GM12878 (cell line): ENCODE measurements around the gene PDE6D. TPM values are rescaled to one million over a fixed set of nuclear protein-coding genes. Genes with fewer than 3 reads are reported as not detected.
A peak's percentile ranks its signal among the peaks of the same experiment; 100 is the strongest.

Experiments used
- BACH1 ChIP-seq: fragments of 450-650 bp; IDR thresholded peaks from 2 replicates; pipeline ENCODE4 v1.6.1; 2017; ENCODE audit warnings: mild to moderate bottlenecking, borderline replicate concordance
- EZH2 ChIP-seq: IDR thresholded peaks from 2 replicates; pipeline ENCODE4 v1.6.1; 2012; ENCODE audit warnings: low read depth, mild to moderate bottlenecking, control low read depth, inconsistent platforms, low read length, borderline replicate concordance; ENCODE audit not compliant: control insufficient read depth
- HSF1 ChIP-seq: fragments of 150-350 bp; IDR thresholded peaks from 2 replicates; pipeline ENCODE4 v1.6.1; 2014; ENCODE audit warnings: mild to moderate bottlenecking, low read depth, low read length
- MAX ChIP-seq: IDR thresholded peaks from 2 replicates; pipeline ENCODE4 v1.6.1; 2012; ENCODE audit warnings: low read depth, low read length, improper control_type of control experiment
- MXI1 ChIP-seq: fragments of 150-350 bp; IDR thresholded peaks from 2 replicates; pipeline ENCODE4 v1.6.1; 2011; ENCODE audit warnings: low read depth, mild to moderate bottlenecking, inconsistent platforms, low read length, improper control_type of control experiment
- NKRF ChIP-seq: fragments of 450-650 bp; conservative IDR thresholded peaks from 2 replicates; pipeline ENCODE4 v1.6.1; 2017; ENCODE audit warnings: mild to moderate bottlenecking, moderate library complexity
- NR2C2 ChIP-seq: IDR thresholded peaks from 2 replicates; pipeline ENCODE4 v1.6.1; 2011; ENCODE audit warnings: borderline replicate concordance, low read depth; ENCODE audit not compliant: control insufficient read depth, insufficient read length
- PAX5 ChIP-seq: IDR thresholded peaks from 2 replicates; pipeline ENCODE4 v1.6.1; 2011; ENCODE audit warnings: low read depth, low read length, borderline replicate concordance
- RAD21 ChIP-seq: IDR thresholded peaks from 2 replicates; pipeline ENCODE4 v1.6.1; 2011; ENCODE audit warnings: mild to moderate bottlenecking, low read depth, low read length, moderate library complexity; ENCODE audit not compliant: insufficient read depth
- RAD51 ChIP-seq: fragments of 450-650 bp; IDR thresholded peaks from 2 replicates; pipeline ENCODE4 v1.6.1; 2016; ENCODE audit warnings: moderate library complexity, mild to moderate bottlenecking, inconsistent platforms
- RCOR1 ChIP-seq: conservative IDR thresholded peaks from 2 replicates; pipeline ENCODE4 v1.6.1; 2012; ENCODE audit warnings: low read depth, low read length, improper control_type of control experiment
- SP1 ChIP-seq: IDR thresholded peaks from one replicate; pipeline ENCODE4 v1.6.1; 2011; ENCODE audit warnings: low read depth, low read length
- SREBF2 ChIP-seq: IDR thresholded peaks from 2 replicates; pipeline ENCODE4 v1.6.1; 2012; ENCODE audit warnings: mild to moderate bottlenecking, low read length
- USF1 ChIP-seq: IDR thresholded peaks from 2 replicates; pipeline ENCODE4 v1.6.1; 2011; ENCODE audit warnings: borderline replicate concordance, low read depth, mild to moderate bottlenecking, moderate library complexity, mixed read lengths, low read length; ENCODE audit not compliant: insufficient read depth; ENCODE audit errors: extremely low read length
- USF2 ChIP-seq: IDR thresholded peaks from 2 replicates; pipeline ENCODE4 v1.6.1; 2011; ENCODE audit warnings: low read depth, low read length, improper control_type of control experiment, borderline replicate concordance
- WRNIP1 ChIP-seq: IDR thresholded peaks from 2 replicates; pipeline ENCODE4 v1.6.1; 2011; ENCODE audit warnings: low read depth, low read length, improper control_type of control experiment, borderline replicate concordance
- YBX1 ChIP-seq: fragments of 450-650 bp; IDR thresholded peaks from 2 replicates; pipeline ENCODE4 v1.6.1; 2016; ENCODE audit warnings: antibody characterized with exemption
- ZNF687 ChIP-seq: fragments of 450-650 bp; IDR thresholded peaks from 2 replicates; pipeline ENCODE4 v1.6.1; 2017; ENCODE audit warnings: mild to moderate bottlenecking, moderate library complexity
- polyA plus RNA-seq, 11 experiments: library from polyadenylated mRNA; depleted of rRNA in 4 of 11; unstranded in 6 of 11; stranded (reverse) in 5 of 11; fragments of >200 nt; fragmentation: Nextera tagmentation in 4 of 11; fragmentation: Illumina TruSeq in 1 of 11; extraction: Ambion mirVana in 4 of 11; extraction: Trizol in 1 of 11; gene quantifications; 1 replicate in 1 of 11; 2 replicates in 10 of 11; pipeline versions ENCODE4 v1.2.1 to v1.2.3, GENCODE V29; 2011 to 2016; ENCODE audit warnings: inconsistent platforms in 2 of 11, missing spikeins in 2 of 11, low read depth in 1 of 11
- total RNA-seq, 4 experiments: library from RNA; depleted of rRNA in 3 of 4; stranded (reverse); fragments of >200 nt in 3 of 4; fragmentation: Illumina TruSeq in 1 of 4; extraction: Trizol in 1 of 4; gene quantifications; 2 replicates each; pipeline versions ENCODE4 v1.2.1 to v1.2.3, GENCODE V29; 2013 to 2021

The PDE6D gene
- total and polyA plus RNA-seq, 10 of the 15 experiments (the other 5 are each of a cell fraction or from before 2014, with no cell fraction given), result 8.2 to 69.4 (median 56.2) TPM

- peak; percentile 55; the same call in 1 of the 2 replicates for TF ChIP-seq ZNF687
- TF ChIP-seq NR2C2, result no peak
- no peak for TF ChIP-seq EZH2
- TF ChIP-seq RAD51, result no peak
- peak; percentile 40; the same call in 1 of the 2 replicates for TF ChIP-seq RAD21
- TF ChIP-seq MAX, result peak; percentile 81
- no peak for TF ChIP-seq USF2
- peak; percentile 47 for TF ChIP-seq USF1
- TF ChIP-seq MXI1, result peak; percentile 93
- TF ChIP-seq SREBF2, result no peak; the same call in 1 of the 2 replicates
- TF ChIP-seq RCOR1, result 0 out of 2 replicates have a peak, but pooled peaks have one; percentile 68
- TF ChIP-seq SP1, result peak; percentile 86
- TF ChIP-seq NKRF, result peak; percentile 76
- 0 out of 2 replicates have a peak, but pooled peaks have one; percentile 9 for TF ChIP-seq BACH1
- peak; percentile 31; the same call in 1 of the 2 replicates for TF ChIP-seq PAX5
- peak; percentile 85; the same call in 1 of the 2 replicates for TF ChIP-seq HSF1
- TF ChIP-seq YBX1, result no peak
- TF ChIP-seq WRNIP1, result no peak
Observed at GRCh38 chr2:231786177-231786916, 5.3 kb upstream of the PDE6D start, which contains the start of gene COPS7B (continued).
